ENCODE measurements around the gene NFU1. TPM values are rescaled to one million over a fixed set of nuclear protein-coding genes. Genes with fewer than 3 reads are reported as not detected.

Gene NFU1
- total and polyA plus RNA-seq, 2 of the 8 experiments (the other 6 are each of a cell fraction or from before 2014, with no cell fraction given), result 18.4 to 45.5 TPM

GRCh38 chr2:69429491-69430183 is 7.6 kb downstream of the NFU1 start (continued):
- TF ChIP-seq HDAC2 (IDR thresholded peaks at IDR 0.05; ENCODE audit: borderline replicate concordance in 1 of 2, low read depth in 2 of 2, low read length in 2 of 2) (no peak), EP300 (IDR thresholded peaks at IDR 0.05; ENCODE audit: borderline replicate concordance in 1 of 2, low read depth in 2 of 2, low read length in 2 of 2) (no peak)
